ENCODE measurements around the gene ROS1.
A peak's percentile ranks its signal among the peaks of the same experiment; 100 is the strongest.
"Not testable (repeated sequence)": the region's sequence is repeated elsewhere in the genome, so short reads cannot be mapped to it uniquely, and the experiment has no call there.

The ROS1 gene

DNA sequence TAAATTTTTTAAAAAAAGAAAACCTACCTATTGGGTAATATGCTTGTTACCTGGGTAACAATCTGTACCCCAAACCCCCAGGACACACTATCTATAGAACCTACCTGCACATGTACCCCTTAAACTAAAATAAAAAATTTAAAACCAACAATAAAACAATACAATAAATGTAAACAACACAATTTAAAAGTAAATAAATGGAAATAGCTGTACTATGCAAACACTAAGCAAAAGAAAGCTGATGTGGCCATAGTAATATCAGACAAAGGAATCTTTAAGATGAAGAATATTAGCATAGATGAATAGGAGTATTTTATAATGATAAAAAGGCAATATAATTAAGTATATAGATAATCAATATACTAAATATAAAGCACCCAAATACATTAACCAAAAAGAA lies 50.3 kb downstream of the ROS1 start:
- DNase-seq, result no peak

GRCh38 chr6:117373211-117373813 lies 52.4 kb downstream of the ROS1 start:
- DNase-seq, result no peak

GRCh38 chr6:117372289-117372688 lies 53.5 kb downstream of the ROS1 start:
- not testable (repeated sequence) for DNase-seq

DNA sequence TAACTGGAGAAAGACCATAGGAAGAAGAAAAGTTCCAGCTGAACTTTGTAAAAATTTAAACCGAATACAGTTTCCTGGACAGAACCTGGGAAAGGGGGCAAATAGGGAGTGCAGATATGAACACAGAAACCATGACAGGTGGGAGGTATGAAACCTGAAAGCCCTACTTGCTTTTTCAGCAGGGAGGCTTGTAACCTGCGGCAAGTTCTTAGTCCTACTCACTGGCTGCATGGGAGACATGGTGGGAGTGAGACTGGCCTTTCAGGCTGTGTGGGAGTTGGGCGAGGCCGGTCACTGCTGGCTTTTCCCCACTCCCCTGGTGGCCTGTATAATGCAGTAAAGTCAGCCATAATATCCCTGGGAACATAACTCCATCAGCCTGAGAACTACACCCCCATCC lies 54.2 kb downstream of the ROS1 start:
- DNase-seq, result no peak

GRCh38 chr6:117359581-117359980 lies 66.2 kb downstream of the ROS1 start:
- DNase-seq, result no peak

DNA sequence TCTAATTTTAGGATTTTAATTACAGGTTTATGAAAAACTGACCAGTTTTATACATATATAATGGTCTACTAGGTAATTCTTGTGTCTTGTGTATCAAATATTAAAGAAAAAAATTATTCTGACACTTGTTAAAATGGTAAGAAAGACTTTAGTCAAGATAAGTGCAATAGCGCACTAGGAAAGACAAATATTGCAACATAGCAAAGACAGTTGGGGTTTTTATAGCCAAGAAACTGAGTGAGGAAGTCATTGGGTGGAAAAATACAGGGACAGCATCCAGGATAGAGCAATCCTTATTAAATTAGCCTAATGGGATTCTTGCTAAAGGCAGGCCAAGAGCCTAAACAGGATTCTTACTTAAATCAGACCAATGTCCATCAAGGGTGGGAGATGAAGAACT lies 71.1 kb downstream of the ROS1 start:
- DNase-seq, result no peak

GRCh38 chr6:117352466-117353081 lies 73.2 kb downstream of the ROS1 start:
- DNase-seq, result peak; percentile 34

- no peak for DNase-seq
These were observed 74.2 kb downstream of the ROS1 start for GRCh38 chr6:117351521-117351920.

DNA sequence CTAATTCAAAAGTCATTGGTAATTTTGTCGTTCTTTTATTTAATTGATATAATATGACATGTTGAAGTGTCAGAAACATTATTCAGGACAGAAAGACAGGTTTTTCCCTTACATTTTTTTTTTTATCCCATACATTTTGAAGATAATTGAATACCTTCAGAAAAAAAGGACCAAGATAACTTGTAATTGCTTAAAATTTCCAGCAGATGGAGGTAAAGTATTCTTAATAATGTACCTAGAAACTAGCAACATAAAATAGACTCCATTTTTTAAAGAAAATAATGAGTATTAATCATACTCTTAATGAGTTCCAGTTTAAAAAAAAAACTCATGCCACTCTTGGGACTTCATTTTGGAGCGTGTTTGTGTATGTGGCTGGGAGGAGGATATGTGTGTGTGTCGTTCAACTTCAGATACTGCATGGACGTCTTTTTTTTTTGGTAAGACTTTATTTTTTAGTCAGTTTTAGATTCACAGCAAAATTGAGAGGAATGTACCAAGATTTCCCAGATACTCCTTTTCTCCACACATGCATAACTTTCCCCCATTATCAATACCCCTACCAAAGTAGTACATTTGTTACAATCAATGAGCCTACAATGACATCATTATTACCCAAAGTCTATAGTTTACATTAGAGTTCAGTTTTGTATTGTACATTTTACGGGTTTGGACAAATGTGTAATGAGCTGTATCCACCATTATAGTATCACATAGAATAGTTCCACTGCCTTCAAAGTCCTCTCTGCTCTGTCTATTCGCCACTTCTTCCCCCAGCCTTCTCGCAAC lies 79.4 kb downstream of the ROS1 start:
- peak; percentile 70 for DNase-seq

DNA sequence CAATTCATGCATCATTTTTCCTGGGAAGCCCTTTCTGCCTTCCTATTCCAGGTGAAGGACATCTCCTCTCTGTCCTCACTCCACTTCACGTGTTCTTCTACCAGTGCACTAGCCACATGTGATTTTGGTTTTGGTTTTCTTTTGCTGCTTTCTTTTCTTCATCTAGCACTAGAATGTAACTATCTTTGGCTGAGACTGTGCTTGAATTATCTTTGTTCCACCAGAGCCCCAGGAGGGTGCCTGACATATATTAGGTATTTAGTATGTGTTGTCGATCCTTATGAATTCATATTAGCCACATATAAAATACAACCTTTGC lies 80.5 kb downstream of the ROS1 start:
- DNase-seq, result no peak

GRCh38 chr6:117344444-117345291 lies 81.1 kb downstream of the ROS1 start:
- DNase-seq, result peak; percentile 60

- DNase-seq, result no peak
These were observed 87.2 kb downstream of the ROS1 start for GRCh38 chr6:117338567-117338966.

GRCh38 chr6:117329926-117330325 lies 95.8 kb downstream of the ROS1 start:
- no peak for DNase-seq

DNA sequence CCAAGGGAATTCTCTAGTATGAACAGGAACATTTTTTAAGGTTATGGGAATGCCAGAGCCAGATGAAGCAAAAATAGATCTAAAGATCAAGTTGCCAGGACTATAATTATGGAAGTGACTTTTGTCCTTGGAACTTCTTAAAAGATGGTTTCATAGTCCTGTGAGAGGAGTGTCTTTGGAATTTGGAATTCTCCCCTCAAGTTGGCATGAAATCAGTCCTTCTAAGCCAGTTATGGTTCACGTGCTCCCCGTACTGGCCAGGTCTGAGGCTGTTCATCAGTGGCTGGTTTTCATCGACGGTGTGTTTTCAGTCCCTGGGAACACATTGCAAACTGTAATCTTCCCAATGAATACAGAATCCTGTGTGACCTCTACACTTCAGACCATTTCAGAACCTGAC lies 97.2 kb downstream of the ROS1 start:
- no peak for DNase-seq

DNA sequence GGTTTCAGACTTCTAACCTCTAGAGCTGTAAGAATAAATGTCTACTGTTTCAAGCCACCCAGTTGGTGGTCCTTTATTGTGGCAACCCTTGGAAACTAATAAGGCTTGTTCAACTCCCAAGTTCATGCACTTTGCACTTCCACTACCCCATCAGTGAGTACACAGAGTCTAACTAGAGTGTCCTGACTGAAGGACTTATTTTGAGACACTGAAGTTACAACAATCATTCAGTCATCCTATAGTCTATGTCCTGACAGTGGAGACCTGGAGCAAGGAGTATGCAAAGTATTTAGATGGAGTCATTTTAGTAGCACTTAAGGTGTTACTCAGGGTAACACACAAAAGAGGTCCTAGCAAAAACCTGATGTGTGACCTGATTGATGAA lies 97.7 kb downstream of the ROS1 start:
- no peak for DNase-seq

GRCh38 chr6:117327149-117328004 lies 98.4 kb downstream of the ROS1 start:
- DNase-seq, result no peak

DNA sequence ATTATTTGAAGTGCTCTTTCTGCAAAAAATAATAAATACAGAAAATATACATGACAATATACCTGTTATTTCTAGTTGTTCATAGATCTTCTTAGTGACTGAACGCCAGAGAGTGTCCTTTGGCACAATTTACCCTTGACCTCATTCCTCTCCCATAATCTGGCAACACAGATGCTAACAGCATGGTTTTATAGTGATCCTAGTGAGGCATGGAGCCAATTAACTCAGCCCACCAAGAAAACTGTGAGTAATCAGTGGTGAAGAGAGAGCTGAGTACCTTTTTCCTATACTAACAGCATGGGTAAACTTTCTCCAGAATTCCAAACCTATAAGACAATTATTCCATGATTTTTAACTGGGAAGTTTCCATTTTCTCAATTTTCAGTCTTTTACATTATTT lies 99.3 kb downstream of the ROS1 start:
- no peak for DNase-seq

- peak; percentile 59 for DNase-seq
These were observed 108.5 kb downstream of the ROS1 start for GRCh38 chr6:117317261-117317660.

- no peak for DNase-seq
These were observed 114.0 kb downstream of the ROS1 start for GRCh38 chr6:117311726-117312125.

DNA sequence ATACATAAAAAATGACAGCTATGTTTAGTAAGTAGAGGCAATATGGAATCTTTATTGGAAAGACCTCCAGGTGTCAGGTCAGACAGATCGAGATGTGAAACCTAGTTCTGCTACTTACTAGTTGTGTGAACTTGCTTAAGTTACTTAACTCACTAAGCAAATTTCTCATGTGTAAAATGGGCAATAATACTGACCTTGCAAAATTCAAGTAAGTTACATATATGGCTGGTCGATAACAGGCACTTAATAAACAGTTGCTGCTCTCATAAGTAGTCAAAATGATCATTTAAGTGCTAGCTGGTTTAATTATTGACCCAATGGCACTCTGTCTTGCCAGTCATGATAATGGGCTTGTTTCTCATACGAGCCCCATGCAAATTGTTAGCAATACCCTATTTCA lies 114.4 kb downstream of the ROS1 start:
- DNase-seq, result no peak

DNA sequence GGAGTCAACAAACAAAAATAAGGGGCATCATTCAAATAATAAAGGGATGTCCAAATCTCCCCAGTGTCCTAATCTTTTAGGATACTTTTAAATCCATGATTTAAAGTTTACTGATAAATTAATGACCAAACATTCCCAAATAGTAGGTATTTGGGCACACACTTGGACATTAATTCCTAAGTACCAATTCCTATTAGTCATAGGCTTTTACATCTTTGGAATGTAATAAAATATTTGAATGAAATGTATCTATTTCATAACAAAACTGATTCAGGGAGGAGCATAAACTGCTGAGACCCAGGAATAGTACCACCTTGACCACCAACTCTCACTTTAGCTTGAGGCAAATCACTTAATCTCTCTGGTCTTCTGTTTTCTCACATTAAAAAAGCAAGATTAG lies 116.1 kb downstream of the ROS1 start:
- no peak for DNase-seq

GRCh38 chr6:117309069-117309468 lies 116.7 kb downstream of the ROS1 start:
- no peak for DNase-seq

- DNase-seq, result no peak
These were observed 118.1 kb downstream of the ROS1 start for GRCh38 chr6:117307655-117308054.

Measured in OCI-M1 (cell line).